HepG2 (cell line): ENCODE data around the gene CUL5. TPM values are rescaled to one million over a fixed set of nuclear protein-coding genes. Genes with fewer than 3 reads are reported as not detected.
A peak's percentile ranks its signal among the peaks of the same experiment; 100 is the strongest.

Source experiments
- ATAC-seq: fragments of 200-7000 bp; cut with Tn5 transposase; 3 replicates; pipeline ENCODE4 v1.9.1; 2020; ENCODE audit warnings: mild to moderate bottlenecking, moderate library complexity
- BruUV-seq: library from RNA; stranded (reverse); fragments of 400-500 nt; replicated peaks from 2 replicates; lab custom pipeline; 2021; lab: Mats Ljungman, UMichigan
- CTCF ChIA-PET: fragments of 300-600 bp; formaldehyde crosslinking; extraction: SDS; loops from one replicate; lab custom pipeline; 2021; ENCODE audit warnings: low total read pairs, inconsistent platforms, low intra/inter-chr PET ratio; lab: Yijun Ruan, JAX
- POLR2A ChIA-PET: fragments of 350-600 bp; sonication (Branson Sonifier 250); formaldehyde crosslinking; loops from one replicate; lab custom pipeline; 2020; ENCODE audit warnings: antibody characterized with exemption, inconsistent platforms; lab: Yijun Ruan, JAX
- DNase-seq: peaks from one replicate; pipeline ENCODE4 v3.0.0-alpha.2; 2015; ENCODE audit warnings: low spot score
- FAIRE-seq: peaks from 3 replicates; lab custom pipeline; 2011; peaks lifted over from hg19 to GRCh38; lab: Jason Lieb, UNC
- H2AFZ ChIP-seq: one replicate; pipeline ENCODE4 v1.6.1; 2011; ENCODE audit warnings: low read length, inconsistent platforms
- H3K27ac ChIP-seq: fragments of 300-600 bp; 3 replicates; pipeline ENCODE4 v1.8.0; 2011; ENCODE audit warnings: mixed run types, mild to moderate bottlenecking, mixed read lengths, low read length, inconsistent platforms; ENCODE audit not compliant: insufficient read depth; ENCODE audit errors: extremely low read length
- H3K27me3 ChIP-seq, 2 experiments: fragments of 200-600 bp in 1 of 2; 2 replicates in 1 of 2; 3 replicates in 1 of 2; pipeline versions ENCODE4 v1.6.0 to v1.8.0; 2011; ENCODE audit warnings: low read length in 2 of 2, mild to moderate bottlenecking in 2 of 2, moderate library complexity in 2 of 2, inconsistent platforms in 1 of 2; ENCODE audit not compliant: insufficient read depth in 2 of 2, control insufficient read depth in 1 of 2
- H3K36me3 ChIP-seq, 2 experiments: fragments of 200-600 bp in 1 of 2; replicated peaks in 1 of 2; 2 replicates in 1 of 2; 3 replicates in 1 of 2; pipeline versions ENCODE4 v1.5.1 to v1.8.0; 2011; ENCODE audit warnings: low read length in 2 of 2, inconsistent platforms in 1 of 2; ENCODE audit not compliant: insufficient read depth in 2 of 2, control insufficient read depth in 1 of 2
- H3K4me1 ChIP-seq: 2 replicates; pipeline ENCODE4 v1.5.1; 2012; ENCODE audit warnings: low read length, inconsistent platforms; ENCODE audit not compliant: insufficient read depth
- H3K4me2 ChIP-seq: 2 replicates; pipeline ENCODE4 v1.6.0; 2011; ENCODE audit warnings: low read depth, low read length, inconsistent platforms
- H3K4me3 ChIP-seq, 3 experiments: fragments of 200-600 bp in 1 of 3; sonication (generic), shearing (Covaris generic) in 1 of 3; replicated peaks in 1 of 3; 2 replicates each; pipeline ENCODE4 v1.5.1; 2011 to 2016; ENCODE audit warnings: low read length in 3 of 3, inconsistent platforms in 2 of 3, low read depth in 2 of 3, mild to moderate bottlenecking in 2 of 3, control low read depth in 1 of 3, mixed read lengths in 1 of 3; ENCODE audit not compliant: insufficient read depth in 1 of 3
- H3K79me2 ChIP-seq: one replicate; pipeline ENCODE4 v1.6.1; 2011; ENCODE audit warnings: low read length, inconsistent platforms; ENCODE audit not compliant: insufficient read depth
- H3K9ac ChIP-seq: 2 replicates; pipeline ENCODE4 v1.6.0; 2011; ENCODE audit warnings: mild to moderate bottlenecking, low read depth, low read length, inconsistent platforms; ENCODE audit not compliant: insufficient read depth
- H3K9me3 ChIP-seq: 2 replicates; pipeline ENCODE4 v1.5.1; 2012; ENCODE audit warnings: mild to moderate bottlenecking, low read length
- H4K20me1 ChIP-seq: 2 replicates; pipeline ENCODE4 v1.6.0; 2011; ENCODE audit warnings: inconsistent platforms, mild to moderate bottlenecking, low read length, moderate library complexity; ENCODE audit not compliant: insufficient read depth
- FOXC1 ChIP-seq: sonication (generic); formaldehyde crosslinking; IDR thresholded peaks from 2 replicates; pipeline ENCODE4 v1.8.0; 2022; ENCODE audit warnings: mild to moderate bottlenecking, missing genetic modification reagents, borderline replicate concordance
- GATA4 ChIP-seq: sonication (generic); IDR thresholded peaks from 2 replicates; pipeline ENCODE4 v1.6.1; 2016; ENCODE audit warnings: antibody characterized with exemption, low read depth, borderline replicate concordance
- GRHL1 ChIP-seq: sonication (generic); formaldehyde crosslinking; conservative IDR thresholded peaks from 2 replicates; pipeline ENCODE4 v1.8.0; 2022; ENCODE audit warnings: missing genetic modification reagents
- MAF1 ChIP-seq: sonication (generic); formaldehyde crosslinking; IDR thresholded peaks from 2 replicates; pipeline ENCODE4 v1.5.0; 2020; ENCODE audit warnings: missing genetic modification reagents, borderline replicate concordance
- MLXIP ChIP-seq: sonication (generic); formaldehyde crosslinking; IDR thresholded peaks from 2 replicates; pipeline ENCODE4 v1.9.0; 2021; ENCODE audit warnings: missing genetic modification reagents, borderline replicate concordance
- NFE2L1 ChIP-seq: sonication (generic); formaldehyde crosslinking; IDR thresholded peaks from 2 replicates; pipeline ENCODE4 v1.4.0; 2020; ENCODE audit warnings: missing genetic modification reagents, mild to moderate bottlenecking, borderline replicate concordance
- NFIC ChIP-seq: IDR thresholded peaks from 2 replicates; pipeline ENCODE4 v1.6.1; 2012; ENCODE audit warnings: mild to moderate bottlenecking, low read length, inconsistent platforms
- NFKBIZ ChIP-seq: IDR thresholded peaks from 2 replicates; pipeline ENCODE4 v1.6.1; 2018; ENCODE audit warnings: missing genetic modification reagents, missing compliant biosample characterization
- PHB2 ChIP-seq: fragments of 450-650 bp; IDR thresholded peaks from 2 replicates; pipeline ENCODE4 v1.6.1; 2018; ENCODE audit not compliant: partially characterized antibody
- RELA ChIP-seq: sonication (generic); formaldehyde crosslinking; IDR thresholded peaks from 2 replicates; pipeline ENCODE4 v1.4.0; 2020; ENCODE audit warnings: missing genetic modification reagents
- SRF ChIP-seq: IDR thresholded peaks from 2 replicates; pipeline ENCODE4 v1.6.1; 2011; ENCODE audit warnings: mild to moderate bottlenecking, low read depth, low read length, moderate library complexity
- ZHX1 ChIP-seq: sonication (generic); formaldehyde crosslinking; IDR thresholded peaks from 2 replicates; pipeline ENCODE4 v1.8.1; 2022; ENCODE audit warnings: low read depth, mild to moderate bottlenecking, missing genetic modification reagents
- ZNF33B ChIP-seq: sonication (generic); formaldehyde crosslinking; IDR thresholded peaks from 2 replicates; pipeline ENCODE4 v1.5.1; 2020; ENCODE audit warnings: mild to moderate bottlenecking, missing genetic modification reagents
- ZNF747 ChIP-seq: sonication (generic); formaldehyde crosslinking; IDR thresholded peaks from 2 replicates; pipeline ENCODE4 v1.8.1; 2023; ENCODE audit warnings: missing genetic modification reagents, mild to moderate bottlenecking, borderline replicate concordance
- WGBS: methylation state at CpG from one replicate; pipeline ENCODE4 v1.1.6; 2017; ENCODE audit warnings: low lambda C conversion rate; 5-methylcytosine and 5-hydroxymethylcytosine counted together
- in situ Hi-C: cut with HindIII; loops from 2 replicates; pipeline ENCODE4 v1.10.0; 2017; ENCODE audit warnings: low pct_unique_long_range_greater_than_20kb; ENCODE audit not compliant: extremely low pct_ligation_motif_present
- intact Hi-C: fragments of 100-400 bp; cut with micrococcal nuclease; formaldehyde crosslinking; loops from one replicate; pipeline ENCODE4 v1.10.0; 2022; ENCODE audit not compliant: unreplicated experiment
- polyA plus RNA-seq, 8 experiments: library from polyadenylated mRNA; depleted of rRNA in 3 of 8; stranded (reverse) in 7 of 8; unstranded in 1 of 8; fragments of >200 nt; fragmentation: Illumina TruSeq in 4 of 8; extraction: Trizol in 4 of 8; gene quantifications; 2 replicates each; pipeline versions ENCODE4 v1.2.1 to v1.2.3, GENCODE V29; 2011 to 2016; ENCODE audit warnings: low read depth in 4 of 8, missing spikeins in 1 of 8, mixed read lengths in 1 of 8; ENCODE audit not compliant: insufficient read depth in 1 of 8
- total RNA-seq, 5 experiments: library from RNA; depleted of rRNA; stranded (reverse); fragments of >200 nt; fragmentation: Illumina TruSeq; extraction: Trizol; gene quantifications; 2 replicates each; pipeline ENCODE4 v1.2.3, GENCODE V29; 2016; ENCODE audit warnings: low read depth in 1 of 5

The CUL5 gene
- total and polyA plus RNA-seq, 2 of the 13 experiments (the other 11 are each of a cell fraction or from before 2014, with no cell fraction given): 7.0 to 24.7 TPM

- CTCF ChIA-PET: no interaction called here
- H4K20me1 ChIP-seq: no peaks in the 10 kb centered on the region
- in situ Hi-C loops: no loop called here
- TF ChIP-seq ZNF747 (CRISPR knock-in tag) (no peak), PHB2 (no peak), FOXC1 (CRISPR knock-in tag) (no peak), GRHL1 (CRISPR knock-in tag) (no peak), RELA (CRISPR knock-in tag) (no peak), NFE2L1 (no peak), MLXIP (CRISPR knock-in tag) (no peak), NFKBIZ (no peak), NFIC (no peak), ZHX1 (CRISPR knock-in tag) (no peak), ZNF33B (CRISPR knock-in tag) (no peak), GATA4 (no peak), SRF (no peak), MAF1 (CRISPR knock-in tag) (no peak)
- no peak overlapping the region for H3K4me3 ChIP-seq
- intact Hi-C loops: no loop called here
- no peaks in the 10 kb centered on the region for H3K9me3 ChIP-seq
- BruUV-seq: TSS peak; percentile 18
- no peak overlapping the region for H3K9ac ChIP-seq
- no peak overlapping the region for H3K4me2 ChIP-seq
- no peak overlapping the region for H3K27ac ChIP-seq
- H3K27me3 ChIP-seq: no peaks in the 10 kb centered on the region
- no peak overlapping the region for H2AFZ ChIP-seq
- no peaks in the 10 kb centered on the region for H3K79me2 ChIP-seq
- WGBS: 100% methylated on average over 1 of the region's 1 CpG
- H3K4me1 ChIP-seq: no peaks in the 10 kb centered on the region
- FAIRE-seq (no peak), DNase-seq (no peak), ATAC-seq (no peak)
- peaks cover 7 to 56% of the 10 kb centered on the region in 2 experiments for H3K36me3 ChIP-seq
- POLR2A ChIA-PET: no interaction called here
Measured at GRCh38 chr11:108084811-108085210, 76.1 kb downstream of the CUL5 start.
